Epithelial cell of proximal tubule (primary cell): ENCODE data around the gene RUVBL2. TPM values are rescaled to one million over a fixed set of nuclear protein-coding genes. Genes with fewer than 3 reads are reported as not detected.
A peak's percentile ranks its signal among the peaks of the same experiment; 100 is the strongest.

Source experiments
- DNase-seq: peaks from one replicate; pipeline ENCODE4 v3.0.0-alpha.2; 2011; ENCODE audit warnings: low read depth
- H3K4me3 ChIP-seq: 2 replicates; pipeline ENCODE4 v1.5.1; 2011; ENCODE audit warnings: low read depth, mild to moderate bottlenecking, low read length
- total RNA-seq: library from RNA; depleted of rRNA; stranded (reverse); fragments of >200 nt; gene quantifications from 2 replicates; pipeline ENCODE4 v1.2.3, GENCODE V29; 2015
- TF ChIP-seq, protein P1 (sequence below): conservative IDR thresholded peaks from 2 replicates; pipeline ENCODE4 v1.5.1; 2012; ENCODE audit warnings: low read depth, mild to moderate bottlenecking, low read length

Gene RUVBL2
- total RNA-seq, 1 donor from 2014 or later: 212 TPM

DNA sequence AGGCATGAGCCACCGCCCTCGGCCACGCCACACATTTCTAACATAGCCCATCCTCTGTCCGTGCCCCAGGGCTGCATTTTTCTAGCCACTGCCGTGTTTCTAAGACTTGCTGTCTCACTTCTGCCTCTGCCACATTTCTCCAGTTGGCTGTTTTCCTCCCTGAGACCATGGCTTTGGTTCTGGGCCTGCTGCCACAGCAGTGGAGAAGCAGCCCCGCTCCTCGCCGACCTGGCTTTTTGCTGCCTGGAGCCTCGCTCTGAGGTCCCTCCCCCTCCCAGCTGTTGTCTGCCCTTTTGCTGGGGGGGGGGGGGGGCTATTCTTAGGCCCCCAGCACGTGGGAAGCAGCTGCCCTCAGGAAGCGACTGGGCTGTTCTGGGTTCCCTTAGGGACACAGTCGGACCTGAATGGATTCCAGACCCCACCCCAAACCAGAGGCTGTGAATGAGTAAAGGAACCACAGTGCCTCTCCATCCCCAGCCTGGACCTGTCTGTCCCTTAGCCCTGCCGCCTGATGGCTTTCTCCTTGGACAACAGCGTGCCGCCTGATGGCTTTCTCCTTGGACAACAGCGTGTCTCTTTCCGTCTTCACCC lies 3.9 kb upstream of the RUVBL2 start:
- no peak overlapping the region for H3K4me3 ChIP-seq
- no peak for DNase-seq
- TF ChIP-seq, protein P1, sequence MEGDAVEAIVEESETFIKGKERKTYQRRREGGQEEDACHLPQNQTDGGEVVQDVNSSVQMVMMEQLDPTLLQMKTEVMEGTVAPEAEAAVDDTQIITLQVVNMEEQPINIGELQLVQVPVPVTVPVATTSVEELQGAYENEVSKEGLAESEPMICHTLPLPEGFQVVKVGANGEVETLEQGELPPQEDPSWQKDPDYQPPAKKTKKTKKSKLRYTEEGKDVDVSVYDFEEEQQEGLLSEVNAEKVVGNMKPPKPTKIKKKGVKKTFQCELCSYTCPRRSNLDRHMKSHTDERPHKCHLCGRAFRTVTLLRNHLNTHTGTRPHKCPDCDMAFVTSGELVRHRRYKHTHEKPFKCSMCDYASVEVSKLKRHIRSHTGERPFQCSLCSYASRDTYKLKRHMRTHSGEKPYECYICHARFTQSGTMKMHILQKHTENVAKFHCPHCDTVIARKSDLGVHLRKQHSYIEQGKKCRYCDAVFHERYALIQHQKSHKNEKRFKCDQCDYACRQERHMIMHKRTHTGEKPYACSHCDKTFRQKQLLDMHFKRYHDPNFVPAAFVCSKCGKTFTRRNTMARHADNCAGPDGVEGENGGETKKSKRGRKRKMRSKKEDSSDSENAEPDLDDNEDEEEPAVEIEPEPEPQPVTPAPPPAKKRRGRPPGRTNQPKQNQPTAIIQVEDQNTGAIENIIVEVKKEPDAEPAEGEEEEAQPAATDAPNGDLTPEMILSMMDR: no peak

DNA sequence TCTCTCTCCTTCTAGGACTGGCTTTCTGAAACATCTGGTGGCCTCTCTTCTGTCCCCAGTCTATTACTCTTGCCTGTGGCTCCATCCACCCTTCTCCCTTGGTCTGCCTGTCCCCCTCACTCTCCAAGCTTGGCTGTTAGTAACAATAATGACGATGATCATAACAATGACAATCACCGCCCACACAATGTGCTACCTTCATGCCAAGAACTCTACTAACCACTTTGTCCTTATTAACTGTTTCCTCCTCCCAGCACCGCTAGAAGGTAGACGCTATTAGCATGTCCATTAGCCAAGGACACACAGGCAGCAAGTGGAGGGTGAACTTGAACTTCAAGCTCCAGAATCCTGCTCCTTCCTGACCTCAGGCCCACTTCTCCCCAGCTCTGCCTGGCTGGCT lies 3.3 kb upstream of the RUVBL2 start:
- no peak for DNase-seq
- H3K4me3 ChIP-seq: peak overlapping the region; percentile 6

DNA sequence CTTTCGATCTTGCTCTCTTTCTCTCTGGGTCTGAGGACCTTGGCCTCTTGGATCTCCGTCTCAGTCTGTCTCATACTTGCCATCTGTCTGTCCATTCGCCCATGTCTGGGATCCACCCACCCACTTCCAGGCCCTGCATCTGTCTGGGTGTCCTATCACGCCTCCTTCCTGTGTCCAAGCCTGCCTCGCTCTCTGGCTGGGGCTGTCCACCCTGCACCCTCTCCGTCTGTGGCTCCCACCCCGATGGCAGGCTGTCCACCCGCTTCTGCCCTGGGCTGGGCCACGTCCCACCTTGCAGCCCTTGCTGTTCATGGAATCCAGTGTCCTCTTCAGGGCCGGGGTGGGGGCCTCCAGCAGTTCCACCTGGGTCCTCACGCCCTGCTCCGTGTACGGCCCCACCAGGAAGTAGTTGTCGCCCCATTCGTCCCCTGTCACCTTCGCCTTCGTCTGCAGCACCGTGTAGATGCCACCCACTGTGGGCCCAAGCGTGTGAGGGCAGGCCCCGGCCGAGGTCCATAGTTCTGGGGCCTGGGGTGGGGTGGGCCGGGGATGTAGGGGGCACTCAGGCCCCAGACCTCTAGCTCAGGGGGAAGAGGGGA lies 2.6 kb upstream of the RUVBL2 start:
- H3K4me3 ChIP-seq: peak overlapping the region; percentile 82
- DNase-seq: no peak
- TF ChIP-seq, protein P1: no peak

More for the DNA sequence above, 3.3 kb upstream of the RUVBL2 start:
- TF ChIP-seq, protein P1: no peak

DNA sequence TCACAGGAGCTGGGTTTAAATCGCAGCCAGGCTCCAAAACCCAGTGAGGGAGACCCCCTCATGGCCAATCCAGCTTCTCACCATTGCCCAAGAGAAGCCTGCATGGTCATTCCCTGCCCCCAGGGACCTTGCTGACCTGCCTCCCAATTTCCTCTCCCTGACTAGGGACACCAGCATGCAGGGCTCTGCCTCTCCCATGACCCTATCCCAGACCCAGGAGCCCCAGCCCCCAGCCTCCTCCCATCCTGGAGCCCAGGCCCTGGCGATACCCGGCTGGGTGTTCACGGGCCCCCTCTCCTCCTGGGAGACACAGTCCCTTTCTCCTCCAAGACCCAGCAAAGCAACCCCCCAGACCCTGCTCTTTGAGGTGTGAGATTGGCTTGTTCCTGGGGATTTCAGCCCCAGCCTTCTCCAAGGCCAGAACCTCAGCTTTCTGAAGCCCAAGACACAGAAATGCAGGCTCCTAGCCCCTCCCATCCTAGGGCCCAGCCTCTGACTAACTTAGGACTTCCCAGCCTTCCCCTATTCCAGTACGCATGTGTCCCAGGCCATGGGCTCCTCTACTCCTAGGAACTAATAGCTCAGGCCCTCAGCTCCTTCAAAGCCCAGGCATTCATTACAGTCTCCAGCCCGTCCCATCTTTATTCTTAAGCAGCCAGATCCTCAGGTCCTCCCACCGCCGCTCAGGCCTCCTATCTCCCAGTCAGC lies 1.7 kb upstream of the RUVBL2 start:
- peak; percentile 26 for DNase-seq
- TF ChIP-seq, protein P1: no peak
- H3K4me3 ChIP-seq: peak overlapping the region; percentile 82

DNA sequence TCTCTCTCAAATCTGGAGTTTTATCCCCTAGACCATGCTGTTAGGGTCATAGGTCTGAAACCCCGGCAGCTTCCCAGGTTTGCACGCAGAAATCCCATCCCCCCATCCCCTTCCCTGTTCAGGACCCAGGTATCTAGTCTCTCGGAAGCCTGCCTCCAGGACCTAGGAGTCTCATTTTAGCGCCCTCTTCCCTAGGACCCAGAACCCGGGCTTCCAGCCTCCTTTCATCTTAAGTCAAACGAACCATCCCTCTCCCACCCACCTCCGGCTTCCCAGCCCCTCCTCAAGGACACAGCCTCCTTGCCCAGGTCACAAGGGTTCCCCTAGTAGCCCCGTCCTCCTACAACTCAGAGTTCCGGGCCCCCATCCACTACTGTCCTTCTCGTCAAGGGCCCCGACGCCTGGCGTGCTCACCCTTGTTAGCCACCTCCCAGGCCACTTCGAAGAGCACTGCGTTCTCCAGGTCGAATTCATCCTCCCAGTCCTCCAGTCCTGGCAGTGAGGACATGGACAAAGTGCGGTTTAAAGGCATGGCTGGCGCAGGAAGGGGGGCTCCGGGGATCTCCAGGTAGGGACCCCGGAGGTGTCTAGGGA lies 1.0 kb upstream of the RUVBL2 start:
- TF ChIP-seq, protein P1: peak; percentile 7
- H3K4me3 ChIP-seq: peak overlapping the region; percentile 82
- DNase-seq: no peak

DNA sequence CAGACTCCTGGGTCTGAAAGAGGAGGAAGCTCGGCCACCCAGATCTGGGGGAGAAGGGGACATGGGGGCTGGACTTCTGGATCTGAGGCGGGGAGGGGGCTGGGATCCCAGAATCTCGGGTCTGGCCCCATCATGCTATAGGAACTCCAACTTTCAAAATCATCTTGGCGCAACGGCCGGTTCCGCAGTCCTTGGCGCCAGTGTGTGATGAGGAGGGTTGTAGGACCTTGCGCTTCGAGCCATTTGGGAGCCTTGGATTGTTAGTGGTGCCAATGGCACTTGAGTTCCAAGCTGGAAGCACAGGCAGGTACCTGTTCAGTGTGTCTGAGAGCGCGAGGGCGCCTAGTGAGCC lies 324 bp downstream of the RUVBL2 start:
- TF ChIP-seq, protein P1: no peak
- no peak for DNase-seq
- peak overlapping the region; percentile 82 for H3K4me3 ChIP-seq
